GM12878 (cell line): Measurements from ENCODE around the gene TM7SF2. TPM values are rescaled to one million over a fixed set of nuclear protein-coding genes. Genes with fewer than 3 reads are reported as not detected.

ENCODE experiments used
- ATAC-seq: fragments of 200-7000 bp; cut with Tn5 transposase; 3 replicates; pipeline ENCODE4 v1.9.1; 2020; ENCODE audit warnings: mild to moderate bottlenecking, moderate library complexity
- BruUV-seq: library from RNA; stranded (reverse); fragments of 400-500 nt; replicated peaks from 2 replicates; lab custom pipeline; 2021; lab: Mats Ljungman, UMichigan
- CTCF ChIA-PET: fragments of 300-600 bp; sonication (Branson Sonifier 250); formaldehyde crosslinking; extraction: SDS; loops from one replicate; lab custom pipeline; 2021; ENCODE audit warnings: inconsistent platforms; lab: Yijun Ruan, JAX
- POLR2A ChIA-PET: fragments of 350-600 bp; formaldehyde crosslinking; extraction: SDS; loops from one replicate; lab custom pipeline; 2021; ENCODE audit warnings: inconsistent platforms; lab: Charles Lee
- RAD21 ChIA-PET: fragments of 300-600 bp; sonication (Branson Sonifier 250); formaldehyde crosslinking; loops from one replicate; lab custom pipeline; 2023; ENCODE audit warnings: antibody characterized with exemption; ENCODE audit not compliant: unreplicated experiment; lab: Charles Lee
- SMC1A ChIA-PET: fragments of 300-600 bp; sonication (Branson Sonifier 250); formaldehyde crosslinking; loops from one replicate; lab custom pipeline; 2023; ENCODE audit not compliant: unreplicated experiment, uncharacterized antibody; lab: Charles Lee
- DNase-seq: peaks from one replicate; pipeline ENCODE4 v3.0.0-alpha.2; 2011; ENCODE audit warnings: low read depth, low spot score
- FAIRE-seq: peaks from 3 replicates; lab custom pipeline; 2011; peaks lifted over from hg19 to GRCh38; lab: Jason Lieb, UNC
- H2AFZ ChIP-seq: 2 replicates; pipeline ENCODE4 v1.6.0; 2011; ENCODE audit warnings: low read depth, low read length, control low read depth; ENCODE audit not compliant: control insufficient read depth
- H3K27ac ChIP-seq: 2 replicates; pipeline ENCODE4 v1.5.1; 2011; ENCODE audit warnings: control low read depth; ENCODE audit not compliant: control insufficient read depth, insufficient read depth
- H3K27me3 ChIP-seq, 2 experiments: replicated peaks in 1 of 2; 2 replicates each; pipeline versions ENCODE4 v1.6.0 to v1.6.1; 2011; ENCODE audit warnings: low read length in 1 of 2; ENCODE audit not compliant: control insufficient read depth in 2 of 2, insufficient read depth in 2 of 2
- H3K36me3 ChIP-seq, 2 experiments: 2 replicates each; pipeline ENCODE4 v1.5.1; 2011; ENCODE audit warnings: low read length in 1 of 2; ENCODE audit not compliant: control insufficient read depth in 2 of 2, insufficient read depth in 2 of 2
- H3K4me1 ChIP-seq: 2 replicates; pipeline ENCODE4 v1.6.1; 2011; ENCODE audit warnings: mild to moderate bottlenecking, low read length, moderate library complexity, mixed read lengths; ENCODE audit not compliant: control insufficient read depth, insufficient read depth
- H3K4me2 ChIP-seq: 2 replicates; pipeline ENCODE4 v1.6.0; 2011; ENCODE audit warnings: control low read depth; ENCODE audit not compliant: control insufficient read depth, insufficient read depth
- H3K4me3 ChIP-seq: fragments of 200-600 bp; sonication (generic); 2 replicates; pipeline ENCODE4 v1.5.1; 2016
- H3K79me2 ChIP-seq: 2 replicates; pipeline ENCODE4 v1.6.0; 2011; ENCODE audit warnings: low read length; ENCODE audit not compliant: control insufficient read depth, insufficient read depth
- H3K9ac ChIP-seq: 2 replicates; pipeline ENCODE4 v1.8.0; 2011; ENCODE audit warnings: low read length, control low read depth, mixed read lengths; ENCODE audit not compliant: control insufficient read depth, insufficient read depth
- H3K9me3 ChIP-seq: replicated peaks from 3 replicates; pipeline ENCODE4 v1.5.1; 2011; ENCODE audit warnings: mild to moderate bottlenecking, low read length; ENCODE audit not compliant: control insufficient read depth, insufficient read depth
- H4K20me1 ChIP-seq: 2 replicates; pipeline ENCODE4 v1.6.0; 2011; ENCODE audit not compliant: control insufficient read depth, insufficient read depth
- E2F4 ChIP-seq: IDR thresholded peaks from 2 replicates; pipeline ENCODE4 v1.6.1; 2012; ENCODE audit warnings: low read depth, low read length, improper control_type of control experiment
- EP300 ChIP-seq, 2 experiments: fragments of 150-350 bp in 1 of 2; IDR thresholded peaks; 2 replicates each; pipeline ENCODE4 v1.6.1; 2011 to 2012; ENCODE audit warnings: low read depth in 2 of 2, low read length in 2 of 2, borderline replicate concordance in 1 of 2, improper control_type of control experiment in 1 of 2, inconsistent platforms in 1 of 2; ENCODE audit not compliant: control insufficient read depth in 1 of 2
- FOXM1 ChIP-seq: IDR thresholded peaks from 2 replicates; pipeline ENCODE4 v1.6.1; 2012; ENCODE audit warnings: low read depth, mild to moderate bottlenecking, inconsistent platforms, low read length, moderate library complexity
- HDGF ChIP-seq: fragments of 450-650 bp; IDR thresholded peaks from 2 replicates; pipeline ENCODE4 v1.6.1; 2016; ENCODE audit warnings: antibody characterized with exemption
- MEF2A ChIP-seq: IDR thresholded peaks from 2 replicates; pipeline ENCODE4 v1.6.1; 2011; ENCODE audit warnings: low read depth, mild to moderate bottlenecking, low read length, moderate library complexity; ENCODE audit not compliant: insufficient read depth
- PKNOX1 ChIP-seq: fragments of 450-650 bp; IDR thresholded peaks from 2 replicates; pipeline ENCODE4 v1.6.1; 2016; ENCODE audit warnings: mild to moderate bottlenecking
- POLR2A ChIP-seq: IDR thresholded peaks from 2 replicates; pipeline ENCODE4 v1.6.1; 2011; ENCODE audit warnings: low read depth, mild to moderate bottlenecking, low read length
- POLR2AphosphoS2 ChIP-seq: IDR thresholded peaks from 2 replicates; pipeline ENCODE4 v1.6.1; 2011; ENCODE audit warnings: low read depth, mild to moderate bottlenecking, low read length, improper control_type of control experiment, moderate library complexity
- POLR2AphosphoS5 ChIP-seq: IDR thresholded peaks from 2 replicates; pipeline ENCODE4 v1.6.1; 2011; ENCODE audit warnings: mild to moderate bottlenecking, low read length, inconsistent platforms
- POU2F2 ChIP-seq: IDR thresholded peaks from 3 replicates; pipeline ENCODE4 v1.6.1; 2011; ENCODE audit warnings: low read depth, mild to moderate bottlenecking, low read length, borderline replicate concordance
- SMARCA5 ChIP-seq: fragments of 450-650 bp; IDR thresholded peaks from 2 replicates; pipeline ENCODE4 v1.6.1; 2017; ENCODE audit warnings: mild to moderate bottlenecking
- STAT3 ChIP-seq: IDR thresholded peaks from 2 replicates; pipeline ENCODE4 v1.6.1; 2011; ENCODE audit warnings: low read depth, low read length, improper control_type of control experiment
- WGBS: methylation state at CpG from one replicate; pipeline ENCODE4 v1.1.6; 2016; ENCODE audit warnings: low lambda C conversion rate; ENCODE audit not compliant: insufficient replicate concordance, insufficient coverage; ENCODE audit errors: missing lambda C conversion rate; 5-methylcytosine and 5-hydroxymethylcytosine counted together
- in situ Hi-C: fragments of 300-500 bp; cut with MboI; formaldehyde crosslinking; loops from 9 replicates; pipeline ENCODE4 v1.14.3; 2018; ENCODE audit warnings: mixed read lengths
- intact Hi-C: fragments of 100-400 bp; cut with micrococcal nuclease; formaldehyde crosslinking; loops from one replicate; pipeline ENCODE4 v1.14.2; 2022; ENCODE audit not compliant: unreplicated experiment
- polyA plus RNA-seq, 11 experiments: library from polyadenylated mRNA; depleted of rRNA in 4 of 11; unstranded in 6 of 11; stranded (reverse) in 5 of 11; fragments of >200 nt; fragmentation: Nextera tagmentation in 4 of 11; fragmentation: Illumina TruSeq in 1 of 11; extraction: Ambion mirVana in 4 of 11; extraction: Trizol in 1 of 11; gene quantifications; 1 replicate in 1 of 11; 2 replicates in 10 of 11; pipeline versions ENCODE4 v1.2.1 to v1.2.3, GENCODE V29; 2011 to 2016; ENCODE audit warnings: inconsistent platforms in 2 of 11, missing spikeins in 2 of 11, low read depth in 1 of 11
- total RNA-seq, 4 experiments: library from RNA; depleted of rRNA in 3 of 4; stranded (reverse); fragments of >200 nt in 3 of 4; fragmentation: Illumina TruSeq in 1 of 4; extraction: Trizol in 1 of 4; gene quantifications; 2 replicates each; pipeline versions ENCODE4 v1.2.1 to v1.2.3, GENCODE V29; 2013 to 2021

The TM7SF2 gene
- total and polyA plus RNA-seq, 10 of the 15 experiments (the other 5 are each of a cell fraction or from before 2014, with no cell fraction given), result 0.52 to 57.7 (median 20.7) TPM

DNA sequence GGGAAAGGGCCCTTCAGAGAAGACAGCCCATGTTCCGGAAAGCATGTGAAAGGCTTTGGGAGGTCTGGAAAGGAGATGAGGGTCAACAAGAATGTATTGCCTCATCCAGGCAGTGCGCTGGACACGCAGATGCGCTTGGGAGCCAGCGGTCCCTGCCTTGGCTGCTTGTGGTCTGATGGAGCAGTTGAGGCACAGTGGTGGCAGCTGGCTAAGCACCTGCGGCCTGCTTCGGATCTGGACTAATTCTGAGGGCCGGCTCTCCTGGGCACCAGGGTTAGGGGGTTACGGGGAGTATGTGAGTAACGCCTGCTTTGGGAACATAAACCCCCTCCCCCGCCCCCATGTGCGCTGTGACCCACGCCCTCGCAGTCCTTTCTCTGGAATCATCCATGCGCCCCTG lies 4.6 kb upstream of the TM7SF2 start (continued):
- TF ChIP-seq PKNOX1 (no peak), SMARCA5 (no peak), POLR2A (no peak), HDGF (no peak)

DNA sequence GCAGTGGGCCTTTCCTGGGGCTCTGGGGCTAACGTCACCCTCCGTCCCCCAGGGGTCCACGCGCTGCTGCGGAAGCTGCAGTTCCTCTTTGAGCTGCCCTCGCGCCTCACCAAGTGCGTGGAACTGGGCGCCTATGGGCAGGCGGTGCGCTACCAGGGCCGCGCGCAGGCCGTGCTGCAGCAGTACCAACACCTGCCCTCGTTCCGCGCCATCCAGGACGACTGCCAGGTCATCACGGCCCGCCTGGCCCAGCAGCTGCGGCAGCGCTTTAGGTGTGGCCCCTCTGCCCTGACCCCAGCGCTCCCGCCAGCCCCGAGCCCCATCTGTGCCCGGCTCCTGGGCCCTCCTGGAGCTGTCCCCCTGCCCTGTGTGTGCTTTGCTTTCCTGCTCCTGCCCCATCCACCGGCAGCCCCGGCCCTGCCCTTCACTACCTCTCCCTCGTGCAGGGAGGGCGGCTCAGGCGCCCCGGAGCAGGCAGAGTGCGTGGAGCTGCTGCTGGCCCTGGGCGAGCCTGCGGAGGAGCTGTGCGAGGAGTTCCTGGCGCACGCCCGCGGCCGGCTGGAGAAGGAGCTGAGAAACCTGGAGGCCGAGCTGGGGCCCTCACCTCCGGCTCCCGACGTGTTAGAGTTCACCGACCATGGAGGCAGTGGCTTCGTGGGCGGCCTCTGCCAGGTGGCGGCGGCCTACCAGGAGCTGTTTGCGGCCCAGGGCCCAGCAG lies 3.8 kb upstream of the TM7SF2 start:
- ChIA-PET SMC1A (interaction anchor here (0.6 kb wide), 1 partner anchor 617 kb away, joined by 3 read pairs; no protein-coding TSS in a partner anchor), CTCF (interaction anchor here (0.6 to 6.3 kb wide), 3 partner anchors 67 to 72 kb away, joined by 3 to 93 read pairs (median 5); partner anchors contain the start of genes CAPN1 and SAC3D1), POLR2A (interaction anchor here (1.3 kb wide), 1 partner anchor 73 kb away, joined by 3 read pairs; no protein-coding TSS in a partner anchor), RAD21 (no interaction called here)
- H3K9ac ChIP-seq, result no peak overlapping the region
- in situ Hi-C loops (no loop called here), intact Hi-C loops (no loop called here)
- FAIRE-seq, result no peak
- no peak for ATAC-seq
- no TSS peak for BruUV-seq
- WGBS, result 95% methylated on average over 38 of the region's 52 CpGs
- H3K4me1 ChIP-seq, result peaks cover 9% of the 10 kb centered on the region
- 0 out of 2 replicates have a peak, but pooled peaks cover 1% of the 10 kb centered on the region for H3K79me2 ChIP-seq
- no peaks in the 10 kb centered on the region for H4K20me1 ChIP-seq
- no peak overlapping the region for H3K4me3 ChIP-seq
- no peak overlapping the region for H3K4me2 ChIP-seq
- no peak overlapping the region for H3K27ac ChIP-seq
- TF ChIP-seq POLR2AphosphoS5 (no peak), E2F4 (no peak), POU2F2 (no peak), STAT3 (no peak), POLR2AphosphoS2 (no peak), MEF2A (no peak), FOXM1 (no peak), EP300 (IDR thresholded peaks at IDR 0.05; ENCODE audit: borderline replicate concordance in 1 of 2, control insufficient read depth in 1 of 2, low read depth in 2 of 2, low read length in 2 of 2) (no peak)
- no peaks in the 10 kb centered on the region for H3K27me3 ChIP-seq
- no peak overlapping the region for H2AFZ ChIP-seq
- DNase-seq, result no peak
- H3K9me3 ChIP-seq, result no peaks in the 10 kb centered on the region
- peaks cover 8 to 16% of the 10 kb centered on the region in 2 experiments for H3K36me3 ChIP-seq
